Ureter (tissue), 1 donor: Measurements from ENCODE around the gene FMN1. TPM values are rescaled to one million over a fixed set of nuclear protein-coding genes. Genes with fewer than 3 reads are reported as not detected.
"Not testable (repeated sequence)": the region's sequence is repeated elsewhere in the genome, so short reads cannot be mapped to it uniquely, and the experiment has no call there.

Experiments used
- DNase-seq: peaks from one replicate; pipeline ENCODE4 v3.0.0-alpha.2; 2020; ENCODE audit warnings: low spot score
- total RNA-seq: library from RNA; stranded (reverse); gene quantifications from one replicate; pipeline ENCODE4 v1.2.4, GENCODE V29; 2023
- donor health status: DM: yes; HTN: yes; CAD: no.

FMN1 gene
- total RNA-seq, 1 donor from 2014 or later, result 16.1 TPM

DNA sequence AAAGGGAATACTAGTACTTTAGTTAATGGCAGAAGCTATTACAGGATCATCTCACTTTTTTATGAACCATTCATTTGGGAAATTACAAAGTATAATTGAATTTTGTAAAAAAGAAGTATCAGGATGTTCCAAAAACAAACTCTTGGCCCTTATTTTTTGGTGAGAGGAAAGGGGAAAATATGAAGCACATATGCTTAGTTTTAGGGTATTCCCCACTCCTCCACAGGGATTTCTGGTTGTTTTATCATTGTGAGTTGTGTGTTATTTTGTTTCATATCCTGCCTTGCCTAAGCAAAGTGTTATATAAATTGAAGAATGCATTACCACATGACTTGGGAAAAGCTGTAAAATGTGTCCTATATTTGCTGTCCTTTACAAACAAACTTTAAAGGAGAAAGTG is 227.0 kb downstream of the FMN1 start:
- no peak for DNase-seq

DNA sequence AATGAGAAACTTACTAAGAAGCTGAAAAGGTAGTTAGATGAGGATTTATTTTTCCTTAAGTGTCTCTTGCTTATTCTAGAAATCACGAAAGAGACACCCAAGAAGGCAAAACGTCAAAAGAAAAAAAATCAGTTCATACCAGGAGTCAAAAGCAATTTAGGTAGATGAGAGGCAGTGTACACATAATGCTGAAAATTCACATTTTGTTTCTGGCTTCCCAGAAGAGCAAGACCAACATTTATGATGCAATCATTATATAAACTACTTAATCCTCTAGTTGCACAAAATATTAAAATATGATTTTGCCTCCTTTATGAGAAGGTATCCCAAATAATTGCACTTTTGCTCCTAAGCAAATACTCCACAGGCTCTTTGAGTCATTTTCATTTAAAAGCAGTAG is 228.0 kb downstream of the FMN1 start:
- no peak for DNase-seq

DNA sequence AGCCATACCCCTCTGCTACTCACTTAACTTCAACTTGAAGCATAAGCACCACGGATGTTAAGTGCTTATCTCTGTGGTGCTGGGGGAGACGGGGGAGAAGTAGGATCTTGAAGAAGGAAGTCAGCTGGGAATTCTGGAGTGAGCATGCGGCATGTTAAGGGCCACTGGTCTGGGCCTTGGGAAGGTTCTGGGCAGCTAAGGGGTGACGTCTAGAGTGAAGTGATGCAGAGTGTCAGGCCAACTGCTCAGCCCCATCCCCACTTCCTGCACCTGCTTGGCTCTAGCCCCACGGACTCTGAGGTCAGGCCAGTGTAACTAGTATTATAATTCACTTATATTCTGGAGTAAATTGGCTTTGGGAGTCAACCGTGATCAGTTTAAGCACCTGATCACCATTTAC is 228.6 kb downstream of the FMN1 start:
- no peak for DNase-seq

DNA sequence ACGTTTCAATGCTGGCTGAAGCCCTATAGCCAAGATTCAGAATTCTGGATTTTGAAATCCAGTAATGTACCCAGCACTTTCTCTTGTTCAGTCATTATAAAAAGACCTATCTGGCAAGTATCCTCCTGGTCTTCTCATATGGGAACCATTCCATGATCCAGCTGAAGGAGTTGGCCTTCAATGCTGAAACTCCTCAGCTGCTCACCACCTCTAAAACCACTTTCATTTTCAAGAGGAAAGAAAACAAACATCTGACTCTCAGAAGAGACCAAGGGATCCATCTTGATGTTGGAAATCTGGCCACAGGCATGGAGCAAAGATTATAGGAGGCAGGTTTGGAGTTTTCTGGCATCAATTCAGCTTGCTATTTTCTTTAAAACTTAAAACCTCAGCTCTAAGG is 235.4 kb downstream of the FMN1 start:
- DNase-seq, result no peak

DNA sequence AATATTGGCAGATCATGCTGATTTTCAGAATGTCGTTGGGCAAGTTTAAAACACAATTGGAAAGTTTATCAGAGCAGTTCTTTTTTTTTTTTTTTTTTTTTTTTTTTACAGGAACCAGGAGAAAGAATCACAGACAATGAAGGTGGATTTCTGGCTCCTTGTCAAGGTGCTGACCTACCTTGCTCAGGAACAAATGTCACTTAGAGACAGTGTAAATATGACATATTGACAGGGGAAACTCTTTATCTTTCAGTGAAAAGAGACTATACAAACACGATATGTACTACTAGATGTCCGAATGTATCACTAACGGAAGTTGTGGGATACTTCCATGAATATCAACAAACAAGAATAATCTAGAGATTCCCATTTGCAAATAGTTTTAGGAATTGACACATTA is 237.3 kb downstream of the FMN1 start:
- DNase-seq, result no peak

DNA sequence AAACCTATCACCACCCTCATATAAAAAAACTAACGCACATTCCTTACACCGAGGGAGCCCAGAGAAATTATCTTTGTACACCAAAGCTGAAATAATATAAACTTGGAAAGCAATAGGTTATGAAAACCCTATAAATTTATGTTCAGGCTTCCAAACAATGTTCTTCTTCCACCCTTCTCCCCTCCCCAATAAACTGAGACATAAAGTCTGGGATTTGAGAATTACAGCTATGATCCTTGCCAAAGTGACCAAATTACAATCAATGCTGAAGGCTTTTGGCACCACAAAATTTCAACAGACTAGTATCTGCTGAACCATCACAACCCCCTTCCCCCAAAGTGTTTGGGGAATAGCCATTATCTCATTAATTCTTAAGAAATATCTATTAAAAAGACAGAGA is 237.8 kb downstream of the FMN1 start:
- DNase-seq, result no peak

DNA sequence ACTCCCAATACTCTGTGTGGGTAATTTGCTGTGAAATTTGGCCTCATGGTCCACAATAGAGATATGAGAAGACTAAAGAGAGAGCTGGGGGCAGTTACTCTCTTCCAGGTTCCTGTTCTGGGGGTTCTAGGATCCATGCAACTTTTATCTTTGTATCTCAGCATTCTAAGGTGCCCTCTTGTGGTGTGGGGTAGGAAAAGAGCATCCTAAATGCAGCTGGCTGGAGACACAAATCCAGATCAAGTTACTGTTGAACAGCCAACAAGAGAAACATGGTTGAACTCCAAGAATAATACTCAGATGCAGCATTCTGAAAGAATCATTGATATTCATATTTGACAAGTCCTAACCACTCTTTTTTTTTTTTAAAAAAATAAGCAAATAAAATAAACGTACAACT is 238.5 kb downstream of the FMN1 start:
- no peak for DNase-seq

DNA sequence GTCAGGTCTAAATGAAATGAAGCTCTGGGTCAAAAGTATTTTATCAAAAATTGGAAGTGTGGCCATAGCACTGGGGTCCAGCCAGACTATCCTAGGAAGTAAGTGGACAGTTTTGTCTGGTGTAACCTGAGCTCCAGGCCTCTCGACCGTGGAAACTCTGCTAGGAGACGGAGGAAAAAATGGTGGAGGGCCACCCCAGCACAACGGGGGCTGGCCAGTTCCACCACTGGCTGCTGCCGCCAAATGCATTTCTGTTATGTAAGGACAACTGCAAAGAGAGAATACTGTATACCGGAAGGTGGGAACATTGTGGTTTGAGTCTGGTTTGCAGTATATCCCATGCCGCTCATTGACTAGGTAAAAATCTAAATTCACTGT is 241.0 kb downstream of the FMN1 start:
- DNase-seq, result no peak

DNA sequence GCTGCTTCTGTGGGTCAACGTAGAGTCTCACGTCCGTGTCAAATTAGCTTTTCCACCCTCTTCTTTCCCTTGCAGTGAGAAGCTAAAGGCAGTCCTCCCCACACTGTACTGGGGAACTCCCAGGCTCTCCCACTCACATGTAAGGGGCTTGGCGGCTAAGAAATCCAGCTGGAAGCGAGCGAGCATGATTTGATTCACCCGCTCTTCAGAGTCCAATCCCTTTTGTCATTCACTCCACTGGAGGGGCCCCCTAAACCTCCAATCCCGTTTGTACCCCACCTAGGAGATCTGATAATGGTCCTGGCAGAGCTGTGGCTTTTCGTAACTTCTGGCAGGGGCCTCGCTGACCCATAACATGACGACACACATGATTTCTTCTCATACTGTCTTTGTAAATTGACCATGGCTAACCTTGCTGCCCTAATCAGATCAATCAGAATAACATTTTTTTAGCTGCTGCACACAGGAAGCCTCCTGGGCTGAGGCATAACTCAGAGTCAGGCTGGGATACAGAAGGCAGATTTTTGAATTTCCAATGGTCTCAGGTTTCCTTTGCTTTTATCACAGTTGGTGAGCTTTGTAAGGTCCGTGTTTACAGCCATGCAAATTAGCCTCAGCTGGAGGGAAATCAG is 241.5 kb downstream of the FMN1 start:
- no peak for DNase-seq

DNA sequence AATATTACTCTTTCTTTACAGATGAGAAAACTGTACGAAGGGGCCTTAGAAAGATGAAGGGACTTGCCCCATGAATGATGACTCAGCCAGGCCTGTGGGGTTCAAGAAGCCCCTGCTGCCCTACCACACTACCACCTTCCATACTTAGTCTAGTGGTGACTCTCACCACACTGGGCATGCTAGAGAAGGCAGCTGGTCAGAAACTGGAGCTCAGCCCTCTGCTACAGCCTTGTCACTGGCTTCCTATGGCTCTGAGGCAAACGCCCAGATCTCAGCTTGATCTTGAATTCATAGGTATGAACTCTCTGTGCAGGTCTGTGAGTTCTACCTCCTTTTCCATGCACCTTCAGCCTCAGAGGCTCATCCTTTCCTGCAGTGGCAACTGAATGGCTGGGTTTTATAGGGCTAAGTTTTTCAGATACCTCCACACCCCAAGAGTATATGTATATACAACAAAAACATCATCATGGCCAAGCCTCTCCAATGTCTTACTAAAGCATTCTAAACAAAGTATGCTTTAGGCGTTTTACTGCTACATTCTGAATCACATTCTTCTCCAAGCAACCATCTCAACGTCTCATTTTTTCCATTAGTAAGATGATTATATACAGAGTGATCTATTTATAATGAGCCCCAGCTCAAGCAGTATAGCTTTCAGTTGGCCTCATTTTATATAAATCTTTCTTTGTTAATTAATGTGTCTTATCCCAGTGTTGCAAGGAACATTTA is 242.6 kb downstream of the FMN1 start:
- no peak for DNase-seq

DNA sequence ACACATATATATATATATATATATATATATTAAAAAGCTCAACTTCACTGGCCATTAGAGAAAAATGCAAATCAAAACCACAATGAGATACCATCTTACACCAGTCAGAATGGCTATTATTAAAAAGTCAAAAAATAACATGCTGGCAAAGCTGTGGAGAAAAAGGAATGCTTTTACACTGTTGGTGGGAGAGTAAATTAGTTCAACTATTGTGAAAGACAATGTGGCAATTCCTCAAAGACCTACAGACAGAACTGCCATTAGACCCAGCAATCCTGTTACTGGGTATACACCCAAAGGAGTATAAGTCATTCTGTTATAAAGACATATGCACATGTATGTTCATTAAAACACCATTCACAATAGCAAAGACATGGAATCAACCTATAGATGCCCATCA is 244.5 kb downstream of the FMN1 start:
- not testable (repeated sequence) for DNase-seq

DNA sequence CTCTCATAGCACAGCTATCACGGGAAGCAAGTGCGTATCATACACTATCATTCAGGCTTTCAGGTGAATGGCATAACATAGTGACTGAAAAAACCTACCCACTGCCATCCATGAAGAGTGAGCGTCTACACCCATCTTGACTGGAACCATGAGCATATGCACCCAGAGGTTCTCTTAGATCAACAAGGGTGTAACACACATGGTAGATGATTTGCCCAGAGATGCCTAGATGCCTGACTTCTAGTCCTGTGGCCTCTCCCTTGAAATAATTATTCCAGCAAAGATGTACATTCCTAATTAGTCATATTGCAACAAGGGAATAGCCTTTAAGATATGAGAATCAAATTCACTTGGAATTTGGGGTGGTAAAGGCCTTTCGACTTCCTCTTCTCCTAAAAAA is 248.3 kb downstream of the FMN1 start:
- DNase-seq, result no peak

DNA sequence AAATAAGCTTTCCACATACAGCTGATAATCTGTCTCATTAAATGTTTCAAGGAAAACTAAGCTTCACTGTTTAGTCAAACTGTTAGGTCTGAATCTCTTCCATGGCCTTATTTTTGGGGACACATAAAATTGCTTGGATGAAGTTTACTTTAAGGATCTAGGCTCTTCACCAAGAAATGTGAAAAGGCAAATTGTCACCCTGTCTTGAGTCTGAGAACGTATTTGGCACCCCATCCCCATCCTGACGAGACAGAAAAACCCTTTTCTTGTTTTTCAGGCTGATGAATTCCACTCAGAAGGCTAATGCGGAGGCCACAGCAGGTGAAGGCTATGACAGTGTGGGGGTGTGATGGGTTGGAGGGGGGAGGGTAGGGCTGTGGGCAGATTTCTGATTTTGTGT is 250.1 kb downstream of the FMN1 start:
- DNase-seq, result no peak

DNA sequence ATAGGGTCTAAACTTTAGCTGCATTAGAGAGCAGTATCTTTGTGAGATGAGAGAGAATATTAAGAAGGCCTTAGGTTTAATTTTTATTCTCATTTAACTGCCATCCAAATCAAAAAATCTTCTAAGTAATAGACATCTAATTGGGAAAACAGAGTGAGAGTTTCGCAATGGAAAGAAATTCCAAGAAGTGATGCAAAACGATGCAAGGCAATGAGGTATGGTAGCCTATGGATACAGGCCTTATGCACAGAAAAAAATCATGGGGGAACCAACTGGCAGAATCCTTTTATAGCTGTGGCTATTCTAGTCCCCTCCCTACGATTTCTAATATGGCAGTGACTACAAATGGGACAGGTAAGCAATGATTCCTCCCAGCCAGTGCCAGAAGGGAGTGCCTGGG is 250.8 kb downstream of the FMN1 start:
- DNase-seq, result no peak

DNA sequence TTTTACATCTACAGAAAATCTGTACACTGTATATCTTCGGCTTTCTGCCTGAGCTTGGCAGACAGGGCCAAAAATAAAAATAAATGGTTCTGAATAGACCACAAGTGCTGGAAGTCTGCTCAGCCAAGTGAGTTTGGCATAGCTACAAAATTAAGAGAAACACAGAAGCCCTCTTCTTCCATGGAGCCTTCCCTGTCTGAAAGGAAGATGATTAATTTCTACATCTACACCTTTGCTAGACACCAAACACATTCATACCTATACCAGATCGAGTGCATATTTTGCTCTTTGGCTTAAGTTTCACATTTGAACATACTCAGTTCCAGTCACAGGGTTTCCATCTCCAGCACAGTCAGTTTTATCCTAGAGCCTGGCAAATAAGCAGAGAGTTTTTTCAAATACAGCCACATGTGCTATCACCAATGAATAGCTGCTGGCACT is 252.1 kb downstream of the FMN1 start:
- DNase-seq, result no peak

DNA sequence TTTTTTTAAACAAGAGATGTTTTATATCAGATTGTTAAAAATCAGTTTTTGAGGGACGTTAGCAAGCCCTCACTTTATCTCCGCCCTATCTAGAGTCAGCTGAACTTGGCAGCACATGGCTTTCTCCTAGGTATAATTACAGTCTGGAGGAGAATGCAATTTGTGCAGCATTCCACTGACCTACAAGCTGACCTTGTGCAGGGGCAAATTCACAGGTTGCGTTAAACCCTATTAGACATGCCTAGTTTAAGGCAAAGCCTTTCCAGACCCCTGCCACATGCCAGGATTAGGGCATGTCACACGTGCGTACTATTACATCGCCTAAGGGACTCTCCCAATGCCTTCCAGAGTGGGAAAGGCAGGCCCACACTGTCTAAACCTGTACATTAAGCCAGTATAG is 252.7 kb downstream of the FMN1 start:
- no peak for DNase-seq

DNA sequence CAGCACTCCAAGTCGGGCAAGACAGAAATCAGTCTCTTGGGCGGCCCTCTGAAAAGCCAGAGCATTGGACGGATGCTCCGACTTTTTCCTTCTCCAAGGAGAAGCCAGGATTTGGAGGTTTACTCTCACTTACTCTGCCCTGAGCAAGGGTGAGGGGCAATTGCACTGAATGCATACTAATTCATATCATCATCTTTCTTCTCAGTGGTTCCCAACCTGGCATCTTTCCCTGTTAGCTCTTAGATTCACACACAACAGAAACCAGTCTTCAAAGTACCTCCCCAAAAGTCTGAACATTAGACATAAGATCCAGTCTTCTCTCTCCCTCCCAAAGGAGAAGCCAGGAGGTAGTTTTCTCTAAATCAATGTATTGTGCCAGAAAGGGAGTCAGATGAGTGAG is 257.5 kb downstream of the FMN1 start:
- no peak for DNase-seq

DNA sequence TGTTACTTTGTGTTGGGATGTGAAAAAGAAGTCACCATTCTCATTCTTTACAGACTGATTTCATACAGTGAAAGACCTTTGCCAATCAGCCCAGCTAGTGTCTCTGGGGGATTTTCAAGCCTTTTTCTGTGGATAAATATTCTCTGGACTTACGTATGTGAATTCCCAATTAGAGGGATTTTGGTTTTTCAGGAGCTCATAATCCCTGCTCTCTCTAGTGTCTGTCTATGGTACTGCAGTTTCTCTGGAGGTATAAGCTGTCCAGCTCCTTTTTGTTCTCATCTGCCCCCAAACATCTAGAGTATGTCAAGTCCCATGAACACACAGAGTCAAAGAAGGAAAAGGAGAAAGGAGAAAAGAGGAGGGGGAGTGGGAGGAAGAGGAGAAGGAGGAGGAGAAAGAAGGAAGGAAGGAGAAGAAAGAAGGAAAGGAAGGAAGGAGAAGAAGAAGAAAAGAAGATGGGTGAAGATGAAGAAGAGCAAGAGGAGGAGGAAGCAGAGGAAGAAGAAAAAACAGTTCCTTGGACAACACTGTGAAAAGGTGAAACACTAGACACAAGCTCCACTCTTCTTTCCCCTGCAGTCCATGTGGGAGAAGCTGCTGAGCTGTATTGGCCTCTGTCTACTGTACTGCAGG is 258.1 kb downstream of the FMN1 start:
- DNase-seq, result no peak

DNA sequence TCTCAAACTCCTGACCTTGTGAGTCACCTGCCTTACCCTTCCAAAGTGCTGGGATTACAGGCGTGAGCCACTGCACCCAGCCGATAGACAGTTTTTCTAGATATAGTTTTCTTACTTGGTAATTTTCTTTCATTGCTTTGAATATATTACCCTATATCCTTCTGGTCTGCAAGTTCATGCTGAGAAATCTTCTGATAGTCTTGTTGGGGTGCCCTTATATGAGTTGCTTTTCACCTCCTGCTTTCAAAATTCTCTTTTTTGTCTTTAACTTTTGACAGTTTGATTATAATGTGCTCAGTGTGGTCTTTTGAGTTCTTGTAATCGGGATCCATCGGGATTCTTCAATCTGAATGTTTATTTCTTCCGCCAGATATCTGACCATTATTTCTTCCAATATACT is 259.4 kb downstream of the FMN1 start:
- DNase-seq, result no peak

DNA sequence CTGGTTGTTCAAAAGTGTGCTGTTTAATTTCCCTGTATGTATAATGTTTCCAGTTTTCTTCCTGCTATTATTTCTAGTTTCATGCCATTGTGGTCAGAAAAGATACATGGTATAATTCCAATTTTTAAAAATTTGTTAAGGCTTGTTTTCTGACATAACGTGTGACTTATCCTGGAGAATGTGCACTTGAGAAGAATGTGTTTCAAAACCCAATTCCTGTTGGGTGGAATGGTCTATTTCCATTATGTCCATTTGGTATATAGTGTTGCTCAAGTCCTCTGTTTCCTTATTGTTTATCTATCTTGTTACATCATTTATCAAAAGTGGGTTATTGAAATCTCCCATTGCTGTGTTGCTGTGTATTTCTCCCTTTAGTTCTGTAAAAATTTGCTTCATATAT is 261.3 kb downstream of the FMN1 start:
- no peak for DNase-seq

DNA sequence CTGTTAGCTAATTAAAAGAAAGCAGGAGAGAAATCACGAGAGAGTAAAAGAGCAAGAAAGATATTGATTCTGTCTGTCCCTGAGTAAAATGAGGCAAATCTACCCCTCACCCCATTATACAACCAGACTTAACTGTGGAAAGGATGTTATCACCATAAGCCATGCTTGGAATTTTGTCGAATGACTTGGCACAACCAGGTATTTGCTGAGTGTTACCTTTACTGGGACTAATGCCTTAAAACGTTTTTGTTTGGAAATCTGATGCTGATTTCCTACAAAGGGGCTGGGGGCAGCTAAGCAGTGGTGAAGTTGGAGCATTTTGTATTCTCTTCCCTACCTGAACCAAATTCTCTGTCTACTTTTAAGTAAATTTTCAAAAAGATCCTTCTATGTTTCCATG is 265.6 kb downstream of the FMN1 start:
- no peak for DNase-seq

DNA sequence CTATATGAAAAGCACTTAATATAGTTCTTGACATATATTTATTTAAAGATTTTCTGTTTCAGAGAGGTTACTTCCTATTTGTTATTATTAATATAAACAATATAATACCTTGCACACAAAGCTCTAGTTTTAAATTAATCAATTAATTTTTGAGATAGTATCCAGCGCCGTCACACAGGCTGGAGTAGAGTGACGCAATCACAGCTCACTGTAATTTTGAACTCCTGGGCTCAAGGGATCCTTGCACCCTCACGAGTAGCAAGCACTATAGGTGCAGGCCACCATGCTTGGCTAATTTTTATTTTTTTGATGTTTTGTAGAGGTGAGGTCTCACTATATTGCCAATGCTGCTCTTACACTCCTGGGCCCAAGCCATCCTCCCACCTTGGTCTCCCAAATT is 267.4 kb downstream of the FMN1 start:
- DNase-seq, result no peak

DNA sequence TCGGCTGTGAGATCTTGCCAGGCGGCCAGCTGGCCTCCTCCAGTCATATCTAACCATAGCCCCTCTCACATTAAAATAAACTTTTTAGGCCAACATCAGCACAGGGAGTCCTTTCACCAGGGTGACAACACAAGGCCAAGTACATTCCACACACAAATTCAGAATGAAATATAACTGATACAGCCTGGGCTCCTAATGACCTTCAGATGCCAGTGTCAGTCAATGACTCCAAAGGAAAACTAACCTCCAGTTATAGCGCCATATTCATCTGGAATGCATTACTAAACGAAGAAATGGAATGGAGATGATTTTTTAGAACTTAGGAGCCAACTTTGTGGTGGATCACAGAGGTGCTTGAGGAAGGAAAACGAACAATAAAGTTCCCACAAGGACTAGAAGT is 271.3 kb downstream of the FMN1 start:
- DNase-seq, result no peak
